GM12892 (cell line): ENCODE results near the gene NDUFA3.

Source experiments
- POLR2A ChIP-seq: IDR thresholded peaks from 2 replicates; pipeline ENCODE4 v1.6.1; 2011; ENCODE audit warnings: low read depth, low read length, control low read depth
- POLR2AphosphoS5 ChIP-seq: IDR thresholded peaks from 2 replicates; pipeline ENCODE4 v1.6.1; 2011; ENCODE audit warnings: low read depth, low read length, control low read depth
- TAF1 ChIP-seq: IDR thresholded peaks from 2 replicates; pipeline ENCODE4 v1.6.1; 2011; ENCODE audit warnings: low read depth, mild to moderate bottlenecking, control low read depth, low read length, borderline replicate concordance

- TF ChIP-seq POLR2A: no peak
- 0 out of 2 replicates have a peak, but pooled peaks have one; percentile 36 for TF ChIP-seq POLR2AphosphoS5
- TF ChIP-seq TAF1: no peak
These were observed 49.6 kb downstream of the NDUFA3 start for GRCh38 chr19:54152267-54152666.
